GM19035 (cell line): ENCODE results near the gene ZNF48.

ENCODE experiments used
- ATAC-seq: cut with Tn5 transposase; IDR thresholded peaks from one replicate; pipeline ENCODE4 v1.9.1; 2021; ENCODE audit not compliant: unreplicated experiment

Gene ZNF48

GRCh38 chr16:30401768-30402425 is 6.7 kb downstream of the ZNF48 start:
- no peak for ATAC-seq

DNA sequence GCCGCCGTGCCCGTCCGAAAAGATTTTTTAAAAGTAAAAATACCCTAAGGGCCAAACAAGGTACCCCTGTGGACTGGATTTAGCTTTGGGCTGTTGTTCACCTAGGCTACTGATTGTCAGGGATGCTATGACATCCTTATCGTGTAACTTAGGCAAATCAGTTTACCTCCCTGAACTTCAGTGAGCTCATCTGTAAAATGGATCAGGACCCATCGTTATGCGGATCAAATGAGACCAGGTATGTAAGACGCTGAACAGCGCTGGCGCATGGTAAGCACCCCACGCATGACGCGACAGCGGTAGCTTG is 11.5 kb downstream of the ZNF48 start:
- peak; percentile 6 for ATAC-seq

- ATAC-seq: peak; percentile 81
Measured at GRCh38 chr16:30407102-30407803, 12.0 kb downstream of the ZNF48 start, which contains the start of gene ZNF771. ZNF771 (plus strand) TSS chr16:30407606; CDS start chr16:30408054, 448 bp downstream.

DNA sequence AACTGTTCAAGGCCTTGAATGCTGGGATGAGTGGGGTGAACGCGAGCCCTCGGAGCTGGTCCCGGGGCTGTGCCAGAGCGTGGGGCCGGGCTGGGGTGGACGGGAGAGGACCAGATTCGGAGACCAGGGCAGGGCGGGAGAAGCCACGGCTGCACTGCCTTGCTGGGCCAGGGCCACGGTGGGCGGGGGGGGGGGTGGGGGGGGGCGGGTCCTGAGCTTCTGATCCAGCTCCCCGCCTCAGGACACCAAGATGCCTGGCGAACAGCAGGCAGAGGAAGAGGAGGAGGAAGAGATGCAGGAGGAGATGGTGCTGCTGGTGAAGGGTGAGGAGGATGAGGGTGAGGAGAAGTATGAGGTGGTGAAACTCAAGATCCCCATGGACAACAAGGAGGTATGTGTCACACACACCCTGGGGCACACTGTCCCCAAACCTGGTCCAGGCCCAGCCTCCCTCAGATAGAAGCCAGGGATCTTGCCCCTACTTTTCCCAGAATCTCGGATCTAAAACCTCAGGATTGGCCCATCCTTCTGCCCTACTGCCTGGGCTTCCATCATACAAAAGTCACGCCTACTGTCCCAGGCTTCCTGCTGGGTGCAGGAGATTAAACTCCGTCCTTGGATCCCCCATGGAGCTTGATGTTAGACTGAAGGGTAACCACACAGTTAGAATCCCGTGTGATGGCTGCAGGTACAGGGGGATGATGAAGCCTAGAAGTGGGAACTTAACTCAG is 12.7 kb downstream of the ZNF48 start:
- ATAC-seq: peak; percentile 5

DNA sequence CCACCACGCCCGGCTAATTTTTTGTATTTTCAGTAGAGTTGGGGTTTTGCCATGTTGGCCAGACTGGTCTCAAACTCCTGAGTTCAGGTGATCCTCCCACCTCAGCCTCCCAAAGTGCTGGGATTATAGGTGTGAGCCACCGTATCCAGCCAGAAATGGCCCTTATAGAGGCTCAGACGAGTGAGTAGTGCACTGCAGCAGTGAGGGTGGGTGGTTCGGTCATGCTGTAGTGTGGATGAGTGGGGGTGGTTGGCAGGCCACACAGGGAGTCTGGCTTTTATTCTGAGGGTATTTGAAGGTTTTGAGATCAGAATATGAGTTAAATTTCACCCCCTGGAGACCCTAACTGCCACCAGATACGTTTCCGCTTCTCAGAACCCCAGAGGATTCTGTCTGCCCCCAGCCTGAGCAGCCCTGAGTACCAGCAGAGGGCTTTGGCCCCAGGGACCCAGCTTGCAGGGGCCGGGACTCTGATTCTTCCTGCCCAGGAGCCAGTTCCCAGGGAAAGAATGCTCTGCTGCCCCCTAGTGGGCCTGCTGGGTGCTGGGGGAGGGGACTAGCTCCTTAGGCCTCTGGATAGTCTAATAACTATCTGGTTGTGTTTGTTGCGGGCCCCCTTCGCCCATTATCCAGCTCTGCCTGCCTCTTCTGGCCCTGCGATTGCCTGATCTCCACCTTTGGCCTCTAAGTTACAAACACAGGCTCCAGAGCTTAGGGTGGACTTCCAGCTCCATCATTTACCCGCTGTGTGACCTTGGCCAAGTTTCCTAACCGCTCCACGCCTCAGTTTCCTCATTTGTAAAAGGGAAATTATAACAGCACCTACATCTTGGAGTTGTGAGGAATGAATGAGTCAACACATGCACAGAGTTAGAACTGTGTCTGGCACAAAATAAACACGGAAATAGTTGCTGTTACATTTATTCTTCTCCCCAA is 14.2 kb downstream of the ZNF48 start:
- ATAC-seq: peak; percentile 38

DNA sequence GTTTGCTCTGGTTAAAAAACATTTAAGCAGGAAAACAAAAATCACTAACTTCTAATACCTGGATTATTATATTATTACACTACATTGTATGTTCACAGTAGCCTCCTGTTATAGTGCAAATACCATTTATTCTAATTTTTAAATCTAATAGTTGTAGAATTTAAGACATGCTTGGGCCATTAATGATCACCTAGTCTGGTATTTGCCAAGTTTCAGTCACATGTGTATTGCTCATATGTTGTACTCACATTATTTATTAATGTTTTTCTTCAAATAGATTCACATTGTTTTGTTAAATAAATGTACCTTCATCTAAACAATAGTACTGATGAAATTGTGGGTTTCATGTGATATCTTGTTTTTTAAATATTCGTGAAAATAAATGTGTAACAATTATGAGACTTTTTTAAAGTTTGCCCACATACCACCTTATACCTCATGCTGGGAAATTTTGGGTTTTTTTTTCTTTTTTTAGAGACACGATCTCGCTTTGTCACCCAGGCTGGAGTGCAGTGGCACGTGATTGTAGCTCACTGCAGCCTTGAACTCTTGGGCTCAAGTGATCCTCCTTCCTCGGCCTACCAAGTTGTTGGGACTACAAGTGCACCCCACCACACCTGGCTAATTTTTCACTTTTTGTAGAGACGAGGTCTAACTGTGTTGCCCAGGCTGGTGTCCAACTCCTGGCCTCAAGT is 18.0 kb downstream of the ZNF48 start:
- no peak for ATAC-seq

DNA sequence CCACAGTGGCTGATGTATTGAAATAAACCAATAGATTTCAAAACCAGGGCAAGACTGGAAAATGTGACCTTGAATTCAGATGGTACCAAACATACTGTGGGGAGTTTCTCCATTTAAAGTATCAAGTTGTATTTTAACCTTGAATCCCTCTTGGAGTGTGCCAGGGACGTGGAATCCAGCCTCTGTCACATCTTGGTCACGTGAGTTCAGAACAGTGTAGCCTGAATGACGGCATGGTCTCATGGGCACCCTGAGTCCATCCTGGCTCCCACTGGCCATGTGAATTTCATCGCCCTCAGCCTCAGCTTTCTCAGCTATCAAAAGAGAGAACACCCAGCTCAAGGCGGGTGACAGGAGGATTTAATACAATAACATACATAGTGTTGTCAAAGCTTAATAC is 18.9 kb downstream of the ZNF48 start:
- no peak for ATAC-seq

DNA sequence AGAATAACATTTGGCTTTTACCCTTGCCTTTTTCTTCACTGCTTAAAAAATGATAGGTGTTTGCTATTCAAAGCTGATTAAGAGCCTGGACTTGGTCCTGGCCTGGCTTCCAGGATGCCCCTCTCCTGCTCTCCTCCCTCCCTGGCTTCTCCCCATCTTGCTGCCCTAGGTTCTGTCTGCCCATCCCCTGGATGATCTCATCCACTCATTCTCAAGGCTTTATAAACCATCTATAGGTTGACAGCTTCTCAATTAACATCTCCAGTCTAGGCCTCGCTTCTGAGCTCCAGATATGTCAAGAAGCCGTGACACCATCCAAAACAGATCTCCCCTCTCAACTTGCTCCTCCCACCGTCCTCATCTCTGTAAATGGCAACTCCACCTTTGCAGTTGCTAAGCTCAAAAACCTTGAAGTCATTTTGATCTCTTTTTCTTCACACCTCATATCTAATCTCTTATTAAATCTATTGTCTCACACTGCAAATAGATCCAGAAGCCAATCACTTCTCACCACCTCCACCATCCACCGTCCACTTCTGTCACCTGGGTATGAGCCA is 20.9 kb downstream of the ZNF48 start:
- no peak for ATAC-seq

GRCh38 chr16:30416624-30417528 is 21.7 kb downstream of the ZNF48 start:
- ATAC-seq: no peak

GRCh38 chr16:30417529-30418349 is 22.5 kb downstream of the ZNF48 start:
- ATAC-seq: peak; percentile 83

- no peak for ATAC-seq
Measured at GRCh38 chr16:30418350-30419181, 23.3 kb downstream of the ZNF48 start.

DNA sequence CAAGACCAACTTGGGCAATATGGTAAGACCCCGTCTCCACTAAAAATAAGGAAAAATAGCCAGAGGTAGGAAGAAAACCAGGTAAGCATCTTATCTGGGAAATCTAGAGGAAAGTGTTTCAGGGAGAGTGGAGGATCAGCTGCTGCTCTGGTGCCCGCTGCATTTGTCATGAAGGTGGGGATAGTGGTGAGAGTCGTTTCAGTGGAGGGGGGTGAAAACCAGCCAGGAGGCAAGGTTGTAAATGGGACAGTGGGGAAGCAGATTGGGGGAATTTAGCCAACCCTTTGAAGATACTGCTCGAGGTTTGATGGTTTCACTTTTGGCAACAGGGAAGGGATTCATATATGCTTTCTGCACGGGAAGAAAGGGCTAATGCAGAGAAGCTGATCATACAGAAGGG is 25.8 kb downstream of the ZNF48 start:
- no peak for ATAC-seq

GRCh38 chr16:30428055-30428454 is 32.8 kb downstream of the ZNF48 start:
- ATAC-seq: no peak

DNA sequence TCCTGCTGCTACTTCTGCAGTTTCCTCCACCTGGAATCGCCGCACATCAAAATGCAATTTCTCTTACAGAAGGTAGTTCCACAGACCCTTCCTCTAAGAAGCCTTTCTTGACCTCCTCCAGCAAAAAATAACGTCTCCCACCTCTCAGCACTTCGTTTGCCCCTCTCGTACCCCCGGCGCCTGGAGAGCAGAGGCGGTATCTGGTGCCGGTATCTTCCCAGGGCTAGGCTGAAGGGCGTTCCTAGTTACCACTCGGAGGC is 34.1 kb downstream of the ZNF48 start:
- no peak for ATAC-seq

- ATAC-seq: peak; percentile 95
Measured at GRCh38 chr16:30429678-30430427, 34.6 kb downstream of the ZNF48 start, which contains the start of gene DCTPP1. DCTPP1 (minus strand) TSS chr16:30430030; CDS start chr16:30429980, 50 bp downstream.

GRCh38 chr16:30430428-30430970 is 35.3 kb downstream of the ZNF48 start:
- peak; percentile 3 for ATAC-seq

DNA sequence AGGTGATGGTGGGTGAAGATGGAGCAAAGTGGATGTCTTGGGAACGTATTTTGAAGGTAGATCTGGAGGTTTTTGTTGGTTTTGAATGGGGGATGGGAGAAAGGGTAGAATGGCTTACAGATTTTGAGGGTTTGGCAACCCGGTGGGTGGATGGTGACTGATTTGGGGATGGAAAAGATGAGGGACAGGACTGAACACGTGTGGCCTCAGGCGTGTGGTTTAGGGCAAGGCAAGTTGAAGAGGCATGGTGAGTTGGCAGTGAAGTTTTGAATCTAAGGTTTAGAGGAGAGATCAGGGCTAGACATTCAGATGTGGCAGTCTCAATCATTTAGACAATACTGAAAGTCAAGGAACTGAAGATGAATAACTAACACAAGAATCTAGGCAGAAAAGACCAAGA is 39.6 kb downstream of the ZNF48 start:
- no peak for ATAC-seq
